ACHN (cell line): ENCODE results near the gene LRRC1.
A peak's percentile ranks its signal among the peaks of the same experiment; 100 is the strongest.

Experiments
- DNase-seq: peaks from one replicate; pipeline ENCODE4 v3.0.0-alpha.2; 2015
- in situ Hi-C: cut with HindIII; loops from 2 replicates; pipeline ENCODE4 v1.10.0; 2017; ENCODE audit warnings: low sequenced_read_pairs, low pct_ligation_motif_present, low pct_unique_long_range_greater_than_20kb

LRRC1 gene

DNA sequence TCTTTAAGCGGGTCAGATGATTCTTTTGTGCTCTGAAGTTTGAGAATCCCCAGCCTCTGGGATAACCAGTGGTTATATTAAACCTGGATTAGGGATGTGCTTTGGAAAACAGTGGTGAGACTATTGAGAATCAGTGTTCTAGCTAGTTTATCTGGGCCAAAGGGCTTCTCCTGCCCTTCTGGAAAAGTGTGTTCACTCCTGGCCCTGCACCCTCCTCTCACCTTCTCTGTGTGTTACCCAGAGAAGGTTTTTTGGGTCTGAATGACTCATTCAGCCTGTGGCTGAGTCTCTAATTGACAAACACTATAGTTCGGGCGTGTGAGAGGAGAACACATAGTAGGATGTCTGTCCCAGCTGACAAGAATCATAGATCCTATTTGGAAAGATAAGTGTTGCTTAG is 66.7 kb downstream of the LRRC1 start:
- in situ Hi-C loops, result no loop called here

GRCh38 chr6:53862662-53863462 is 68.1 kb downstream of the LRRC1 start:
- in situ Hi-C loops, result no loop called here
- DNase-seq, result no peak

More for the DNA sequence above, 66.7 kb downstream of the LRRC1 start:
- no peak for DNase-seq

- in situ Hi-C loops, result no loop called here
- no peak for DNase-seq
Observed at GRCh38 chr6:53864781-53865180, 70.0 kb downstream of the LRRC1 start.

DNA sequence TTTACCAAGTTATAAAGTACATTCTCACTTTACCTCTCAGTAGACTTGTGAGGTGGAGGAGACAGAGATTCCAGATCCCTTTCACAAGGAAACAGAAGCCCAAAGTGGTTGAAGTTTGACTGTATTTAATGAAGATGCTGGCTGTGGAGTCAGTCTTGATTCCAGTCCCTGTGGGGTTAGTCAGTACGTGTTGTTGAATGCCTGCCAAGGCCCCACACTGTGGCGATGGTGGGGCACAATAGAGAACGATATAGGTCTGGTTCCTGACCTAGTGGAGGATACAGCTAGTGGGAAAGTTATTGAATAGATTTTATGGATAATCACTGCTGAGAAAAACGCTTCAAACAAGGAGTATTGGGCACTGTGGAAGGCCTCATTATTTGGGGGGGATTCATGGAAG is 71.4 kb downstream of the LRRC1 start:
- no peak for DNase-seq

GRCh38 chr6:53868626-53869025 is 73.8 kb downstream of the LRRC1 start:
- in situ Hi-C loops, result no loop called here
- no peak for DNase-seq

More for the DNA sequence above, 71.4 kb downstream of the LRRC1 start:
- in situ Hi-C loops, result no loop called here

DNA sequence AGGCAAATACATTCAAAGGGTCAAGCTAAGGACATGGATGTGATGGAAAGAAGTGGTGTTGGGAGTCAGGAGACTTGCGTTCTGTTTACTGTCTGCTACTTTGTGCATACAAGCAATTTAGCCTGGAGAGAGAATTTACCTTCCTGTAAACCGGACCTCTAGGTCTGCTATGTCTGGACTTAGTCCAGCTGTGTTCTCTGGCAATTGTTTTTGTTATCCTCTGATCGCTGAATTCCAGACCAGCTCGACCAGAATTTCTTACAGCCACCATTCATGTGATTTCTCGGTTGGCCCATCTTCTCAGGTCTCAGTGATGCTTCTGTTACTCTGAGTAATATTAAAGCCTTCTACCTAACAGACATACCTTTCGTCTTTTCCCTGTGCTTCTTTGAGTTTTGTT is 75.2 kb downstream of the LRRC1 start:
- in situ Hi-C loops, result no loop called here
- no peak for DNase-seq

DNA sequence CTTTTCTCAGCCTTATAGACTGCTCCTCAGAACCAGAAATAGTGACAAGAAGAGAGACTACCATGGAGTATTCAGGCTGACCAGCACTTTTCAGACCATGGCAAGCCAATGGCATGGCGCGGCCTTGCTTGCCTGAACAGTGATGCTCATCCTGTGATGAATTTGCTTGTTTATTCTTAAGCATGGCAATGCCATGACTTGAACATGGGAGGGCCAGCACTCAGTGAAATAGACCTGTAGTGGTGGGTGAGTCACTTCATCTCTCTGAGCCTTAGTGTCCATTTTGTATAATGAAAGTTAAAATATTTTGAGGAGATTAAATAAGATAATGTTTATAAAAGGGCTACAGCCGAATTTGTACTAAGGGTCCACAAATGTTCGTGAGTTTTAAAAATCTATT is 79.1 kb downstream of the LRRC1 start:
- DNase-seq, result no peak
- in situ Hi-C loops, result no loop called here

- no peak for DNase-seq
- in situ Hi-C loops, result no loop called here
Observed at GRCh38 chr6:53874964-53875363, 80.2 kb downstream of the LRRC1 start.

DNA sequence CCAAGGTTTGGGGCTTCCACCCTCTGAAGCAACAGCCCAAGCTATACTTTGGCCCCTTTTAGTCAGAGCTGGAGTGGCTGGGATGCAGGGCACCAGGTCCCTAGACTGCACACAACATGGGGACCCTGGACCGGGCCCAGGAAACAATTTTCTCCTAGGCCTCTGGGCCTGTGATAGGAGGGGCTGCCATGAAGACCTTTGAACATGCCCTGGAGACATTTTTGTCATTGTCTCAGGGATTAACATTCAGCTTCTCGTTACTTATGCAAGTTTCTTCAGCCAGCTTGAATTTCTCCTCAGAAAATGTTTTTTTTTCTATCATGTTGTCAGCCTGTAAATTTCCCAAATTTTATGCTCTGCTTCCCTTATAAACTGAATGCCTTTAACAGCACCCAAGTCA is 82.3 kb downstream of the LRRC1 start:
- in situ Hi-C loops, result no loop called here

GRCh38 chr6:53878808-53879207 is 84.0 kb downstream of the LRRC1 start:
- in situ Hi-C loops, result no loop called here
- DNase-seq, result no peak

More for the DNA sequence above, 82.3 kb downstream of the LRRC1 start:
- no peak for DNase-seq

- DNase-seq, result no peak
- in situ Hi-C loops, result no loop called here
Observed at GRCh38 chr6:53879608-53880007, 84.8 kb downstream of the LRRC1 start.

DNA sequence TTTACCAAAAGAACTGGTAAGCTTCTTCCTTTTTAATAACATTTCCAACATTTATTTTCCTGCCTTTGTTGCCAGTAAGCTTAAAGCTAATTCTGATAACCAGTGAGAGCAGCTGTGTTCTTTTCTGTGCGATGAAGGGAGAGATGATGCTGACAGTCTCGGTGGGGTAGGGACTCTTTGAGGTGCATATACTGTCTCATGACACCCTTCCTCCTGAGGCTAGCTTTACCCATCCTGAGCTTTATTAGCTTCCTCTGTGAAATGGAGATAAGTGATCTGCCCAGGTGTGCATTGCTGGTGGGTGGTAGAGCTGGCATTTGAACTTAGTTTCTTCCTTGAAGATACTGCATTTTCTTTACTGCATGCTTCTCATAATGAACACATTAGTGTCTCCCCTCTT is 92.5 kb downstream of the LRRC1 start:
- DNase-seq, result no peak
- in situ Hi-C loops, result no loop called here

DNA sequence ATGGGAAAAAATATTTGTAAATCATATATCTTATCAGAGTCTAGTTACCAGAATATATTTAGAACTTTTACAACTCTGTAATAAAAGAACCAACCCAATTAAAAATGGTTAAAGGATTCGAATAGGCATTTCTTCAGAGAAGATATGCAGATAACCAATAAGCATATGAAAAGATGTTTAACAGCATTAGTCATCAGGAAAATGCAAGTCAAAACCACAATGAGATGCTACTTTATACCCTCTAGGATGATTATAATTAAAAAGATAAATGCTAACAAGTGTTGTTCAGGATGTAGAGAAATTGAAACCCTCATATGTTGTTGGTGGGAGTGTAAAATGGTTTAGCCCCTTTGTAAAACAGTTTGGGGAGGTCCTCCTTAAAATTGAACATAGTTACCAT is 94.1 kb downstream of the LRRC1 start:
- in situ Hi-C loops, result no loop called here
- no peak for DNase-seq

- DNase-seq, result no peak
- in situ Hi-C loops, result no loop called here
Observed at GRCh38 chr6:53889365-53889764, 94.6 kb downstream of the LRRC1 start.

GRCh38 chr6:53892707-53893106 is 97.9 kb downstream of the LRRC1 start:
- in situ Hi-C loops, result no loop called here
- DNase-seq, result no peak

DNA sequence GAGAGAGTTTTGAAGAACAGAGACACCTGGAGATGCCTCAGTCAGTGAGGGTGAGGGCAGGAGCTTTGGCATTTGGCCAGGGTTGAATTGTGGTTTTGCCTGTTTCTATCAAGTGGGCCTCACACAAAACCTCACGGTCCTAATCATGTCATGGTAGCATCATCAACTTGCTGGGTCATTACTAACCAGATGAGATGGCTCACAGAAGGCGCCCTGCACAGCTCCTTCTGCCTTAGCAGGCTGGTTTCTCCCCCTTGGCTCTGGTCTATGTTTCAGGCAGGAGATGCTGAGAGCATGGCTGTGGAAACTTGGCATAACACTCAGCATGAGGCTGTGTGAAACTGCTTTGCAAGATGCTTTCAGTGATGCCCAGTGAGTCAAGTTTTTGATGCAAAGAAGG is 99.3 kb downstream of the LRRC1 start:
- in situ Hi-C loops, result no loop called here
- DNase-seq, result no peak

GRCh38 chr6:53896196-53896595 is 101.4 kb downstream of the LRRC1 start:
- in situ Hi-C loops, result no loop called here
- DNase-seq, result peak; percentile 30

DNA sequence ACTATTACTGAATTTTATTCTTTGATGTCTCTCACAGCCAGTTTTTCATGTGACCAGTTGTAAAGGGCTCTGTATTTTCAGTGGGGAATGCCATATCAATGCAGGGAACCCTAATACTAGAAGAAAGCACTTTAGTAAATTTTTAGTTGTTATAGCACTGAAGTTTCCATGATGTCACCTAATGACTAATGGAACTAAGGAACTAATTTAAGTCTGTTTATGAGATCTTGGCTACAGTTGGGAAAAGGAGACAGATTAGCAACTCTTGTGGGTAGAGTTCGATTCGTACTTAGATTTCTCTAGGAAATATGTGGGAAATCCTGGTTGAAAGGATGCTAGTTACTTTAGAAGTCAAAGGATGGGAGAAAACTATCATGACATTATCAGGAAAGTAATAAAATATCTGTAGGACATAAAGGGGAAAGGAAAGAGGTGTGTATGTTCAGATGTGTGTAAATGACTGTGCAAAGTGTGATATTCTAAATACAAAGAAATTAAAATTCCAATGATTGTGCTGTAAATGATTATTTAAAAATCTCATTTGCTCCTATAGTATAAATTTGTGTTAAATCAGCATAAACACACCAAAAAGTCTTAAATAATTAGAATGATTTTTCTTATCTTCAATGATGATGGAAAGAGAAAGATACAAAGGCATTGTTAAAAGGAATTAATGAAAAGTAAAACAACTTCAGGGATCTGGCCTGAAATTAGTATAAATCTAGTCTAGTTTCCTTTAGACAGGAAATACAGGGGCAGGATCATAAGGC is 103.4 kb downstream of the LRRC1 start:
- in situ Hi-C loops, result no loop called here
- no peak for DNase-seq

- no peak for DNase-seq
- in situ Hi-C loops, result no loop called here
Observed at GRCh38 chr6:53899512-53899911, 104.7 kb downstream of the LRRC1 start.

DNA sequence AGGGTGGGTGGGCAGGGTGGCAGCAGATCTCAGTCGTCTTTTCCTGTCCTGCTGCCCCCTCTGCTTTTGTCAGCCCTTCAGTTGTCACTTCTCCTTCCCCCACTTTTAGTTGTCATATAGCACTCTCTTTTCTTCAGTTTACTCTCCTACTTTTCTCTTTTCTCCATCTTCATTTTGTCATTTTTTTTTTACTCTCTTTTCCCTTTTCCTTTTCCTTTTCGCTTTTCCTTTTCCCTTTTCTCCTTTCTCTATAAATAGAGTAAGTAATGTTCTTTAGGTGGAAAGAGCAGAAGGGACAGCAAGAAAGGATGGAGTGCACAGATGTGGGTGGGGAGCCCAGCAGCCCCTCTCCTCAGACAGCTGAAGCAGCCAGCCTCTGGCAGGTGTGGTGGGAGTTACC is 108.6 kb downstream of the LRRC1 start:
- DNase-seq, result no peak
- in situ Hi-C loops, result no loop called here
